ENCODE measurements around the gene DNAJB8.

Gene DNAJB8

GRCh38 chr3:128466840-128467541, at the start of gene DNAJB8:
TSS of gene DNAJB8 (minus strand) at chr3:128466890. CDS start at chr3:128463245, 3,645 bp downstream.
- H3K27ac ChIP-seq (ENCODE audit: low read depth, low read length) = no peak within 1 kb of the TSS
- no peak within 1 kb of the TSS for H3K4me3 ChIP-seq (ENCODE audit: low read length)
- no peak within 1 kb of the TSS for H3K4me2 ChIP-seq (ENCODE audit: low read length)
- no peaks in the 10 kb centered on the region for H3K79me2 ChIP-seq (ENCODE audit: control insufficient read depth, low read length)
- no peaks in the 10 kb centered on the region for H3K4me1 ChIP-seq (ENCODE audit: control insufficient read depth, low read length)
- H3K9me3 ChIP-seq (ENCODE audit: control insufficient read depth, insufficient read depth, low read length) = no peaks in the 10 kb centered on the region
- TF ChIP-seq, protein P1, sequence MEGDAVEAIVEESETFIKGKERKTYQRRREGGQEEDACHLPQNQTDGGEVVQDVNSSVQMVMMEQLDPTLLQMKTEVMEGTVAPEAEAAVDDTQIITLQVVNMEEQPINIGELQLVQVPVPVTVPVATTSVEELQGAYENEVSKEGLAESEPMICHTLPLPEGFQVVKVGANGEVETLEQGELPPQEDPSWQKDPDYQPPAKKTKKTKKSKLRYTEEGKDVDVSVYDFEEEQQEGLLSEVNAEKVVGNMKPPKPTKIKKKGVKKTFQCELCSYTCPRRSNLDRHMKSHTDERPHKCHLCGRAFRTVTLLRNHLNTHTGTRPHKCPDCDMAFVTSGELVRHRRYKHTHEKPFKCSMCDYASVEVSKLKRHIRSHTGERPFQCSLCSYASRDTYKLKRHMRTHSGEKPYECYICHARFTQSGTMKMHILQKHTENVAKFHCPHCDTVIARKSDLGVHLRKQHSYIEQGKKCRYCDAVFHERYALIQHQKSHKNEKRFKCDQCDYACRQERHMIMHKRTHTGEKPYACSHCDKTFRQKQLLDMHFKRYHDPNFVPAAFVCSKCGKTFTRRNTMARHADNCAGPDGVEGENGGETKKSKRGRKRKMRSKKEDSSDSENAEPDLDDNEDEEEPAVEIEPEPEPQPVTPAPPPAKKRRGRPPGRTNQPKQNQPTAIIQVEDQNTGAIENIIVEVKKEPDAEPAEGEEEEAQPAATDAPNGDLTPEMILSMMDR (IDR thresholded peaks at IDR 0.05; ENCODE audit: low read depth, low read length, poor library complexity, severe bottlenecking) = no peak
- TF ChIP-seq EZH2phosphoT487 (IDR thresholded peaks at IDR 0.05; ENCODE audit: borderline replicate concordance, low read length) = no peak
- no peaks in the 10 kb centered on the region for H4K20me1 ChIP-seq (ENCODE audit: control insufficient read depth, insufficient read depth, low read depth, low read length)
- 0 out of 2 replicates have a peak, but pooled peaks cover 3% of the 10 kb centered on the region for H3K27me3 ChIP-seq (ENCODE audit: control insufficient read depth, low read length)
- no peaks in the 10 kb centered on the region for H3K9me2 ChIP-seq (replicated peaks; ENCODE audit: control insufficient read depth, low read length)
- no peaks in the 10 kb centered on the region for H3K36me3 ChIP-seq (ENCODE audit: control insufficient read depth, low read length)
- no peaks in the 10 kb centered on the region for H3F3A ChIP-seq (ENCODE audit: control insufficient read depth, insufficient read depth)

- no peaks in the 10 kb centered on the region for H3K9me3 ChIP-seq (ENCODE audit: control insufficient read depth, insufficient read depth, low read length)
- no peaks in the 10 kb centered on the region for H3K79me2 ChIP-seq (ENCODE audit: control insufficient read depth, low read length)
- no peaks in the 10 kb centered on the region for H3K36me3 ChIP-seq (ENCODE audit: control insufficient read depth, low read length)
- no peak overlapping the region for H3K4me3 ChIP-seq (ENCODE audit: low read length)
- TF ChIP-seq, protein P1 (IDR thresholded peaks at IDR 0.05; ENCODE audit: low read depth, low read length, poor library complexity, severe bottlenecking) = no peak
- TF ChIP-seq EZH2phosphoT487 (IDR thresholded peaks at IDR 0.05; ENCODE audit: borderline replicate concordance, low read length) = no peak
- H3F3A ChIP-seq (ENCODE audit: control insufficient read depth, insufficient read depth) = no peaks in the 10 kb centered on the region
- H3K27me3 ChIP-seq (ENCODE audit: control insufficient read depth, low read length) = peaks cover 10% of the 10 kb centered on the region
- H4K20me1 ChIP-seq (ENCODE audit: control insufficient read depth, insufficient read depth, low read depth, low read length) = no peaks in the 10 kb centered on the region
- H3K4me2 ChIP-seq (ENCODE audit: low read length) = no peak overlapping the region
- no peaks in the 10 kb centered on the region for H3K9me2 ChIP-seq (replicated peaks; ENCODE audit: control insufficient read depth, low read length)
- no peaks in the 10 kb centered on the region for H3K4me1 ChIP-seq (ENCODE audit: control insufficient read depth, low read length)
- no peak overlapping the region for H3K27ac ChIP-seq (ENCODE audit: low read depth, low read length)
Measured at GRCh38 chr3:128515967-128516366, 49.3 kb upstream of the DNAJB8 start.

DNA sequence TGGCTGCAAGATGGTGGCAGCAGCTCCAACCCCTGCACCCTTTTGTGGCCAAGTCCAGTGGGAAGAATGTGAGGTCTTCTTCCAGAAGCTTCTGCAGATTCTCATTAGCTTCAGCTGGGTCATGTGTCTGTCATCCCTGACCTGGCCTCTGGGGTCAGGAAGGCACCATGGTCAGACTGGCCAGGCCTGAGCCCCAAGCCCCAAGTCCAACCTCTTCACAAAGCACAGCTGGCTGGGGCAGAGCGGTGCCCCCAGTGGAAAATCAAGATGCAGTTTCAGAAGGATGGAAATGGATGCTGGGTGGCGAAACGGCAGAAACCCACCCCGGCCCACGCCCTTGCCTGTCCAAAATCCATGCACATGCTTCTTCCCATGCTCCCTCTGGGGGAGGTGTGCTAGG, 42.2 kb upstream of the DNAJB8 start:
- H3K27me3 ChIP-seq (ENCODE audit: control insufficient read depth, low read length) = no peaks in the 10 kb centered on the region
- H3K36me3 ChIP-seq (ENCODE audit: control insufficient read depth, low read length) = no peaks in the 10 kb centered on the region
- H3K27ac ChIP-seq (ENCODE audit: low read depth, low read length) = no peak overlapping the region
- no peak overlapping the region for H3K4me3 ChIP-seq (ENCODE audit: low read length)
- H3K9me2 ChIP-seq (replicated peaks; ENCODE audit: control insufficient read depth, low read length) = no peaks in the 10 kb centered on the region
- TF ChIP-seq, protein P1 (IDR thresholded peaks at IDR 0.05; ENCODE audit: low read depth, low read length, poor library complexity, severe bottlenecking) = no peak
- no peak for TF ChIP-seq EZH2phosphoT487 (IDR thresholded peaks at IDR 0.05; ENCODE audit: borderline replicate concordance, low read length)
- H3K4me2 ChIP-seq (ENCODE audit: low read length) = no peak overlapping the region
- H3K9me3 ChIP-seq (ENCODE audit: control insufficient read depth, insufficient read depth, low read length) = peaks cover 6% of the 10 kb centered on the region; the same call in 1 of the 2 replicates
- no peaks in the 10 kb centered on the region for H3K79me2 ChIP-seq (ENCODE audit: control insufficient read depth, low read length)
- H3K4me1 ChIP-seq (ENCODE audit: control insufficient read depth, low read length) = no peaks in the 10 kb centered on the region
- no peaks in the 10 kb centered on the region for H4K20me1 ChIP-seq (ENCODE audit: control insufficient read depth, insufficient read depth, low read depth, low read length)
- H3F3A ChIP-seq (ENCODE audit: control insufficient read depth, insufficient read depth) = no peaks in the 10 kb centered on the region
